GM19372 (cell line): Measurements from ENCODE around the gene ITGA8.
"Not testable (repeated sequence)": the region's sequence is repeated elsewhere in the genome, so short reads cannot be mapped to it uniquely, and the experiment has no call there.

Source experiments
- ATAC-seq: cut with Tn5 transposase; IDR thresholded peaks from one replicate; pipeline ENCODE4 v1.9.1; 2021; ENCODE audit warnings: mild to moderate bottlenecking, low read depth, moderate library complexity; ENCODE audit not compliant: unreplicated experiment

Gene ITGA8

DNA sequence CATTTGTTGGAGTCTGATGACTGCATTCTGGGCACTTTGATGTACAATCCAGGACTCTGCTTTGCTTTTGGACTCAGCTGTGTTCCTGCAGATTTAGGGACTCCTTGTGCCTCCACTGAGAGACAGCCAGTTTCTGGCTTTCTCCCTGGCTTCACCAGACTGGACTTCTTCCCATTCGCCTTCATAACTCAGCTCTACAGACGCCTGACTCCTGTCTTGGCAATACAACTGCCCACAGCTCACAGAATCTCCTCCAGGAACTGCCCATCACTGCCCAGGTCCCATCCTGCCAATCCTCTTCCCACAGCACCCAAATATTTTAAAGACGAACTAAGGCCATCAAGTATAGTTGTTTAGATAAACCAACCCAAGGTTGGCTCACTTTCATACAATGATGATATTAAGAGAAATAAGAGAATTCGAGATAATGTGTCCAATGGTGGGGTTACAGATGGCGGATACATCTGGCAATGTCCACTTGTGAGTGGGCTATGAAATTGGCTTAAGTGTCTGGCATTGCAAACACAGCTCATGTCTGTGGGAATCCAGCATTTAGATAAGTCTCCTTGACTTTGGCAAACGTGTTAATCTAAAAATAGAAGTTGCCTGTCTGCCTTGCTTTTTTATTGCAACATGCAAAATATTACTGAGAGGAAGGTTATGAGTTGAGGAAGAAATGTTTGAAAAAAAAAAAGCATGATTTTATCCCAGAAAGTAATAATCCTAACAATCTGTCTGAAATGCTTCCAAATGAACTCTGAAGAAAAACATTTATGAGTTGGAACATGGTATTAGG lies 95.1 kb downstream of the ITGA8 start:
- ATAC-seq, result no peak

DNA sequence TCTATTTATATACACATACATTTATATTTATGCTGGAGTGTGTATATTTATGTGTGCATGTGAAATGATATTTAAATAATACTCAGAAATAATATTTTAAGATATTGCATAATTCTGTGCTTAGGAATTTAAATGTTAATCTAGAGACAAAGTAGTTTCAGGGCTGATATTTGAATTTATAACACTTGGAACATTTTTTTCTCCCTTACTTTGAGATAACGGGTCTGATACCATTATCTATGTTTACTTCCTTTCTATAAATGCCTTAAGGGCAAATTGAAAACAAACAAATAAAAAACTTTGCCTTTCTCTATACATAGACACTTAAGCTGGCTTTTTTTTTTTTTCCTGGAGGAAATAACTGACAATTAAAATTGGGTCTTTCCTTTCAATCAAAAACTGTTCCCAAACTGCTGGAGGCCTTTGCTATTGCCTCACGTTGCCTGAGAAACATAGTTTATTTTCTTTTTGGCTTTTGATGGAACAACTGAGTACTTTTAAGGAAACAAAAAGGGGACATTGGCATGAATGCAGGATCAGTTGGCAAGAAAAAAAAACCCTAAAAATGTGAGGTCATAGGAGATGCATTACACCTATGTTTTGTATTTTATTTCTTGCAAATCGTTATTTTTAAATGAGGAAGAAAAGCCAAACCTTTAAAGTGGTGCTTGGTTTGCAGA lies 98.7 kb downstream of the ITGA8 start:
- ATAC-seq, result no peak

DNA sequence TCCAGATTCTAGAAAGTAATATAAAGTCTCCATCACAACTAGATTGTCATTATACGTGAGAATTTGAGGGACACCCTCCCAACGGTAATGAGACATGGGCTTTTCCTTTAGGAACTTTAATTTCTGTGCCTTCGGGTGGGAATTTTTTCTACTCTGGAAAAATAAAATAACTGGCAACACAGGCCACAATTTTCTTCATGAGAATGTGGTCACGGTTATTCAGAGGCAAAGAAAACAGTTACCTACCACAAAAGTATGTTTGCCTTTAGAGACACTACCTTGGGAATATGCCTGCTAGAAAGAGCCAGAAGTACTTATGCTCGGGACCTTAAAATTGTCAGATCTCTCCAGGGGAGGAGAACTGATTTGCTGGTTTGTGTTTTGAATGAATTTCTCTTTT lies 99.4 kb downstream of the ITGA8 start:
- ATAC-seq, result no peak

DNA sequence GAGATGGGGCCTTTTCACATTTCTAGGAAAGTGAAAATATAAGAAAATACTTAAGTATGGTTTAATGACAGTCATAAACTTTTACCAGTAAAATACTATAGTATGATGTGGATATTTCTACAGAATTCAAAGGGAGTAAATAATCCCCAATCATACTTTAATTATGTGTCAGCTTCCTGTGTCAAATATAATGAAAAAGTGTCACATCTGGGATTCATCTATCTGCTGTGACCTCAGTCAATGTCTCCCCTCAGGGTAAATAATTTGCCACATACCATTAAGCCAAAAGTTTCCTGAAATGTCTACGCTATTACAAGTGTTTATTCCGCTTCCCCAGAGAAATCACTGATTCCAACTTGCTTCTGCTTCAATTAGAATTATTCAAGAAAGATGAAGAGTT lies 110.5 kb downstream of the ITGA8 start:
- ATAC-seq, result no peak

DNA sequence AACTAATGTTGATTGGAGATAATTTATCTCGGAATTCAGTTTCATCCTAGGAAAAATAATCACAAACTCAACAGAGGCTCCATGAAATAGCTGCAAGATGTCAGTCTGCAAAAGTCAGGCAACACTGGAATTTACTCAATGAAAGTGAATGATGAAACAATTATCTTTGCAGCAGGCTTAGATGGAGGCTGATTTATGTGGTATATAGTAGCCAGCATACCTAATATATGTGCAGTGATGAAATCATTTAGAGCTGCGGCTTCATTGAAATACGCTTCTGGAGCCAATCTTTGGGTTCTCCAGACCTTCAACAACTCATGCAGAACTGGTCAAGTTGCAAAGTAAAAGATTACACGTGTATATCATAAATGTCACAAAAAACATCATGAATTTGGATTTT lies 113.3 kb downstream of the ITGA8 start:
- ATAC-seq, result no peak

DNA sequence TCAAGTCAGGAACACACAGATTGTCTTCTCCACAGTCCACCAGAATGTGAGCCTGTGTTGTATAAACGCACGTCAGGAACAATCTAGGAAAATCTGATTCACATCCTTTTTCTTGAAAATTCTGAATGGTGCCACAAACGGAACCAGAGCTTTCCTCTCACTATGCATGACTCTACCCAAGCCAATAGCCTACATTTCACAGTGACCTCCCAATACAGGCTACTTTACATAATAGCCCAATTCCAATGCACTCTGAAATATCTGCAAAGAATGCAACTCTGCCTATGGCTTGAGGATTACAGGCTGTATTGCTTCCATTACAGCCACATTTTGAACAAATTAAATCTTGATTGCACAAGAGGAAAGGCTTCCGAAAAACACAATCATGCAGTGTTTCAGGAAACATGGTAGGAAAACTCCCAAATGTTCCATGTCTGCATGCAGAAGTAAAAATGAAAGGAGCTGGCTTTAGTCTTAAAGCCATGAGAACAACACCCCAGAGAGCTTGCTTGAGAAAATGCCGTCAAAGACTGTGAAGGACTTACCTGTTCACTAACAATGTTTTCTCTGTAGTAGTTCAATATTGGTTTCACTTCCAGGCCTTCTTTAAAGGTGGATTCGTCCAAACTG lies 113.9 kb downstream of the ITGA8 start:
- ATAC-seq, result no peak

DNA sequence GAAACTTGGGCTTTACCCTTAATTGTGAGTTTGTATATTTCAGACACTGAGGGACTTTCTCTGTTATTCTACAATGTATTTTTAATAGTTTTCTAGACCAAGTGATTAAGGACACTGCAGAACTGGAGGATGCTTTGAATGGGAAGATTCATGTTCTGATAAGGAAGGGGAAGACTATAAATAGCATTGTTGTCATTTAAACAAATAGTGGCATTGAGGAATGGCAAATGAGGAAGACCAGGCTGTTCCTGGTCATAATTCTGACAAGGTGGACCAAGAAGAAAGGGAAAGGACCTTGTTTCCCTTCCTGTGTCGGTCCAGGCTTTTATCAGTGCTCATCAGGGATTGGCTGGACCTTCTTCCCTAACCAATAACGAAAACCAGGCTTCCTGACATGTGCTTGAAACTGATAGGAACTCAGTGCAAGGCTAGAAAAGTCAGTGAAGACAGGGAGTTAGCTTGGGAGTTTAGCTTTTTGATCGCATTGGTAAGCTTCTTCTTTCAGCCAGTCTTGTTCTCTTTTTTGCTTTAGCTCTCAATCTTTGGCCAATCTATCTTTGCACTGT lies 116.2 kb downstream of the ITGA8 start:
- ATAC-seq, result no peak

DNA sequence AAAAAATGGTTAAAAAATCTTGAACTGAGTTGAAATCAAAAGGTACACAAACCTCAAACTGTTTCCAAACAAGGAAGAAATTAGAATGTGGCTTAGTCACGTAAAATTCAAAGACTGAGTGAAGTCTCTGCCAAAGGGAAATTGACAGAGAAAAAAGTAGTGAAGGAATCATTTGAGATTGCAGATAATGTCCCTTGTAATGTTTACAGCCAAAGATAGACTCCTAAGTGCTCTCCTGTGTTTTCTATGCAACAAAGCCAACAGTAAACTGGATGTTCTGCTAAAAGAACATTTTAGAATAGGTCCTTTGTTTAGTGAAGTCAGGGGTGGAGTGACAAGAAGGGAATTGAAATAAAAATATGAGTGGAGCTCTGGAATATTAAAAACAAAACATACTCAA lies 117.9 kb downstream of the ITGA8 start:
- no peak for ATAC-seq

DNA sequence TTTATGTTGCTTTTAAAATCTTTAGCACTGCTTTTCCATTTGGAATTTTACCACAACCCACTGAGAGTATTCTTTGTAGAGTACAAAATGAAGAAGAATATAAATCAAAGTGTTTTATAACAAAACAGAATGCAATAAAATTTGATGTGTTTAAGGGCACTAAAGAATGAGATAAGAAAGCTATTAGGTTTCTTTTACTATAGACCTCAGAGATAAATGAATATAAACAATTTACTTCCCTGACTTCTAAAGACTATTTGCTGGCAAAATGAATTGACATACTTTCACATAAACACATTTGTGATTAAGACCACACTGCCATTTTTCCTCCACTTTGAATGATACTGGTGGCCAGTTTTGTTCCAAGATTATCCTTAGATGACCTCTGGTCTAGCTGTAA lies 124.5 kb downstream of the ITGA8 start:
- ATAC-seq, result no peak

DNA sequence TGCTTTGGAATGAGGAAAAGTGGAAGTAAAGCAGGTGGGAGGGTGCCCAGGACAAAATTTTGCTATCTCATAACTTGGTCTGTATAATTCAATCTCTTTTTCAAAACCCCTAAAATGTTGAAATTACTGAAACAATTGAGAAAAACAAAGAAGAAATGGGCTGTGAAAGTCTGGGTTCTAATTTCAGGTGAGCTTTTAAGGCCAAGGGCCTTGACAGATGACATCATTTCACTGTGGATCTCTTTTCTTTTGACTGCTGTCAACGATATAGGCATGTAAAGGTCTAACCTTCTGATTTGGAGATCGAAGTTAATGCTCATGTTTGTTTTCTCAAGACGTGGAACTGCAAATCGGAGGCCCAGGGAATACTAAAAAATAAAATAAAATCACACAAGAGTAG lies 127.8 kb downstream of the ITGA8 start:
- ATAC-seq, result no peak

DNA sequence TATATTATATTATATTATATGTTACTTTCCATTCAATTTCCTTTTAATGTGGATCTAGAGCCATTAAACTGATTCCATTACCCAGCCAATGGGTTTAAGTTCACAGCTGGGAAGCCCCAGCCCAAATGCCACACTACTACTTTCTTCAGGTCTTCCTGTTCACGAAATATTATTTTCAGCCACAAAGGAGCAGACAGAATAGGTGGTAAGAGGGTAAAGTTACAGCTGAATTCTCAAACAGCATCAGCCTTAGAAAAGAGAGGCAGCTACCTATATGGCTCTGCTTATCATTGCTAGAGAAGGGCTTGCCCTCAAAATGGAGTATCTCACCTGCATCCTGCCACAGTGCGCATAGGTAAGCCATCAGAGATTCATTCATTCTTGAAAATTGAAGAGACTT lies 128.3 kb downstream of the ITGA8 start:
- ATAC-seq, result no peak

DNA sequence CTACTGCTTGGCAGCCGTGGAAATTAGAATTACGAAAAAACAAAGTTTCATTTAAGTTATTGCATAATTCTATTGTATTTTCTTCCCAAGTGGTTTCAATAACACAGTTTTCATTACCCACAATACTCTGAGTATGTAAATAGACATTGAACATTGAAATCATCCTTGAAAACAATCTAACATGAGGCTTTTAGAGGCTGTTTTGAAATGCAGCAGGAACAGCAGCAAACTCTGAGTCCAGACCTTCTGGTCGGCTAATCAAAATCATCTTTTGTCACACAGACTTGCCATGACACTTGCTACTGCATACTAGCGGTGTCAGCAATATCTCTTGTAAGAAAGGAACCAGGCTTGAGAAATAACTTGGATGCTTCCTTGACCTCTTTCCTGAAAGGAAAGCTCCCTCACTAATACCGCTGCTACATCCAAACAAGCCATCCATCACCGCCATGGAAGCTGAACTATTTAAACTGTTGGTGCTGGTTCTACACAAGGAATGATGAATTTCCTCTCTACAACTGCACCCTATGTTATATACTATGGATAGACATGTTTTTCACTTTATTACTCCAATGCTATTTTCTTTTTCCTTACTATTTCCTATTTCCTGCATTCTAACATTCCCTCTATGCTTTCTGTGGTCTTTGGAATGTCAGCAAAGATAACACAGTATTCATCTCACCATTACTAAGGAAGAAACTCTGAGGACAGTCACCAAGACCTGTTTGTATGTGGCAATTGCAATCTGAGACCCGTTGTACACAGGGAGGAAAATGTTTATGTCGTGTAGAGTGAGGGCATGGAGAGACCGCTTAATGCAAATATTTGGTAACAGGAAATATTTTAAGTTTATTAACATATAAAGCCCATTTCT lies 130.8 kb downstream of the ITGA8 start:
- ATAC-seq, result no peak

DNA sequence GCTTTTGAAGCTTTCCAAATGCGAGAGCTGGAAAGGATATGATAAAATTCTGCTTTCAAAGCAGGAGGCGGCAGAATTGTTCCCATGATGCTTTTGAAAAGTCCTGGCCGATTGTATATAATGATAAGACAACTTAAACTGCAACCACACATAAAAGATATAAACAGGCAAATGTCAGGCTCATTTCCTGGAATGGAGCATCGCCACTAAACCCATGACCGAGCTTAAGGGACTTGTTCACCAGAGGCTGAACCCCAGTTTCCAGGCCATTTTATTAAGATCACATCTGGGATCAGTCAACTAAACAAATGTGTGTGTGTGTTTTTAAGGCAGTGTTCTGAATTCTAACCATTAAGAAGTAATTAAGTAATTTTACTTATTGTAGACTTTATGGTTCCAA lies 131.6 kb downstream of the ITGA8 start:
- ATAC-seq, result no peak

DNA sequence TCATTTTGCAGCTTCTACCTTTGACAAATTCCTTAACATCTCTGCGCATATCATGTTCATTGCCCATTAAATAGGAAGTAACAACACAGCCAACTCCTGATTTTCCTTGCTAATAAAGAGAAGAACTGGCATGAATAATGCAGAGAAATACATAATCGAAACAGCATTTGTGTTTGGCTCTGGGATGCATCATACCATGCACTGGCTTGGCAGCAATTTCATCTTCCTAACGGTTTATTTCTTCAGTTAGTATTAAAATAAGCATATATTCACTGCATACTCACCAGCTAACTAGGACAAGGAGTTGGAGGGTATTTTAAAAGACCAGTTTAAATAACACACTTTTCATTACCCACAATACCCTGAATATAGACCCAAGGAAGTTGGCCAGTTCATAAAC lies 132.5 kb downstream of the ITGA8 start:
- no peak for ATAC-seq

DNA sequence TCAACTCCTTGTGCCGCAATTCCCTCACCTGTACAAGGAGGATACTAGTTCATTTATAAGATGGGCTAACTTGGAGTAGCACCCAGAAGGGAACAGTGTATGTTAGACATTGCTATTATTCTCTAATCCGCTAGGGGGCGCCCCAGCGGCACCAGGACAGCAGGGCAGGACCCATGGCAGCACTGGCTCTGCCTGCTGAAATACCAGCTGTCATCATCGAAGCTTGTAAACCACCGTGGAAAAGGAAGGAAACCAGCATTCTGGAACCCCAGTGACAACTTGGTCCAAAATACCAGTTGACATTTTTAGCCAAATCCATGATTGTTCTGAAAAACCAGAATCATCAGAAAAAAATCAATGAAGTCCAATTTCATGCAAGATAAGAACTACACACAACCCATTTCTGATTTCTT lies 134.4 kb downstream of the ITGA8 start:
- ATAC-seq, result no peak

DNA sequence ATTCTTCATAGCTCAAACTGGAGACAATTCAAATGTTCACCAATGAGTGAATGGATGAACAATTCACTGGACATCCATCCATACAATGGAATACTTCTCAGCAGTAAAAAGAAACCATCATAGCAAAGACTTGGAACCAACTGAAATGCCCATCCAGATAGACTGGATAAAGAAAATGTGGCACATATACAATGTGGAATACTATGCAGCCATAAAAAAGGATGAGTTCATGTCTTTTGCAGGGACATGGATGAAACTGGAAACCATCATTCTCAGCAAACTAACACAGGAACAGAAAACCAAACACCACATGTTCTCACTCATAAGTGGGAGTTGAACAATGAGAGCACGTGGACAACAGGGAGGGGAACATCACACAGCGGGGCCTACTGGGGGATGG lies 136.8 kb downstream of the ITGA8 start:
- ATAC-seq, result not testable (repeated sequence)

DNA sequence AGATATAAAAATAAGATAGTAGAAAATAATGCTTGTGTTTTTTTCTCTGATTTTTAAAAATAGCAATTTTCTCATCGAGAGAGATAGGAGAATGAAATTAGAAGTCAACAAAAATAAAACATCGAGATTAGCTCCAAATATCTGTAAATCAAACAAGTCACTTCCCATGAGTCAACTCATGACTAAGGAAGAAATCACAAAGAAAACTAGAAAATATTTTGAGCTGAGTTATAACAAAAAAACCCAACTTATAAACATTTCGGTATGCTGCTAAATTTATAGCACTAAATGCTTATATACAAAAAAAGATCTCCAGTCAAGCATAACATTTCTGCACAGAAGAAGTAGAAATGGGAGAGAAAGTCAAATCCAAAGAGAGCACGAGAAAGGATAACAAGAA lies 140.1 kb downstream of the ITGA8 start:
- ATAC-seq, result no peak

DNA sequence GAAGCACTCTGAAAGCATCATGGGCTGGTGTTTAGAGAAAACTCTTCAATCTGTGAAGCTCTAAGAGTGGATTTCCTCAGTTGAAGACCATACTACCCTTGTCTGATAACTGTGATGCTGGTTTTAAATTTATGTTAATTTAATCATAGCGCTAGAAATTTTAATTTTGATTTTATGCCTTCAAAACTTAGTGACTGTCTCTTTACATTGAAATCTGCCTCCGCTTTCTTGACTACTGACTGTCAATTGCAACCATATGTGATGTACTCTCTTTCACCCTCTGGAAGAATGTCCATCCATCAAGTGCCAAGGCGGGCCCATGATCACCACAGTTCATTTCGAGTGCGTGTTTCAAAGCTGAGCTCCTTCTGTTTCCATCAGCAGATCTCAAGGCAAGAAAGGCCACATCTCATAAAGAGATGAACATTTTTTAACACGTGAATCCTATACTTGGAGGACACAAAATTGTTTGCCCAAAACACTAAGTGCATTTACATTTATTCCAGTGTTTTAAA lies 147.1 kb downstream of the ITGA8 start:
- ATAC-seq, result no peak

DNA sequence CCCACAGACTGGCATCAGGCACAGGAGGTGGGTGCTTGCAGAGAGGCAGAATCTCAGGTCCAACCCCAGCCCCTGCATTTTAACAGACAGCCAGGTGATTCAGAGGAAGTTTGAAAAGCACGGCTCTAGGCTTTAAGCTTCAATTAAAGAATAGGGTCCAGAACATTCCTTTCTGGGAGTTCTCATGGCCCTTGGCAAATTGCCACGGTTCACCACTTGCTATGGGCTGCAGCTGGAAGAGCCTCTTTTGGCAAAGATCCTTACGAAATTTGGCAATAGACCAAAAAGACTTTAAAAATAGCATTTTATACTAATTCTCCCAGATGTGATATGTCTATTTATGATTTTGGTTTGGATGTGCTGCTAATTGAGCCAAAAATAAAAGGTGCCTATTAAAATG lies 148.1 kb downstream of the ITGA8 start:
- no peak for ATAC-seq

DNA sequence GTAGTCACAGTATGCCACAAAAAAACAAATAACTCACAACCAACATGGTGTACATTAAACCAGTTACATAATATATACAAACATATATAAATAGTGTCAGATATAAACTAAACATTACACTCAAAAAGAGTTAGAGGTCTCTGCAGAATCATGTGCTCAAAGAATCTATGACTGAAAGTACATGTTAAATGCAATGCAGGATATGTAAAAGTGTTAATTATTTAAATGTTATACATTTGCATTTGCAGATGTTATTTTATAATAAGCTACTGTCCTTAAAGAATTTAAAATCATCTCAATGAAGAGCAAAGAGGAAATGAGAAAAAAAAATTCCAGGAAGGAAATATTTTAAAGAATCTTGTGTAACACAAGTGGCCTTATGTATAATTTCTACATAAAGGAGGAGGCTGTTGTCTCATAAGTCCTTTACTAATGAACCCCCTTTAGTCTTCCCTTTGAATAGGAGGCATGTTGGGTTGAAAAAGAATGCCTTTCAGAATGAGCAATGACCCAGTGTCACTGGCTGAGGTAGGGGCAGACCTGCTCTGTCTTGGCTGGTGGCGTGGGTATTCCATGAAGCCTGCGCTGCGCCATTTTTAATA lies 148.9 kb downstream of the ITGA8 start:
- ATAC-seq, result no peak
